IgD-negative memory B cell (primary cell): ENCODE results near the gene NLN. TPM values are rescaled to one million over a fixed set of nuclear protein-coding genes. Genes with fewer than 3 reads are reported as not detected.
"Not testable (repeated sequence)": the region's sequence is repeated elsewhere in the genome, so short reads cannot be mapped to it uniquely, and the experiment has no call there.

ENCODE experiments used
- H3K27ac Mint-ChIP-seq, 3 donors: one replicate each; pipeline ENCODE4 v1.8.0; 2020 to 2022; ENCODE audit warnings: mild to moderate bottlenecking in 3 of 3, mixed read lengths in 3 of 3, moderate library complexity in 1 of 3
- H3K27me3 Mint-ChIP-seq: one replicate; pipeline ENCODE4 v1.8.0; 2021; ENCODE audit warnings: mixed read lengths
- H3K36me3 Mint-ChIP-seq: one replicate; pipeline ENCODE4 v1.8.0; 2020; ENCODE audit warnings: mild to moderate bottlenecking, mixed read lengths
- H3K4me1 Mint-ChIP-seq, 3 donors: one replicate each; pipeline ENCODE4 v1.8.0; 2020 to 2022; ENCODE audit warnings: mixed read lengths in 3 of 3, mild to moderate bottlenecking in 1 of 3
- H3K4me3 Mint-ChIP-seq, 4 donors: one replicate each; pipeline ENCODE4 v1.8.0; 2020 to 2022; ENCODE audit warnings: mild to moderate bottlenecking in 4 of 4, mixed read lengths in 4 of 4, moderate library complexity in 3 of 4
- H3K9me3 Mint-ChIP-seq, 3 donors: one replicate each; pipeline ENCODE4 v1.8.0; 2020 to 2021; ENCODE audit warnings: mixed read lengths in 3 of 3, mild to moderate bottlenecking in 1 of 3
- polyA plus RNA-seq: library from polyadenylated mRNA; unstranded; fragments of 300-500 nt; fragmentation: Illumina TruSeq; gene quantifications from one replicate; pipeline ENCODE4 v1.2.3, GENCODE V29; 2021

NLN gene
- polyA plus RNA-seq, 1 donor from 2014 or later = 3.6 TPM

DNA sequence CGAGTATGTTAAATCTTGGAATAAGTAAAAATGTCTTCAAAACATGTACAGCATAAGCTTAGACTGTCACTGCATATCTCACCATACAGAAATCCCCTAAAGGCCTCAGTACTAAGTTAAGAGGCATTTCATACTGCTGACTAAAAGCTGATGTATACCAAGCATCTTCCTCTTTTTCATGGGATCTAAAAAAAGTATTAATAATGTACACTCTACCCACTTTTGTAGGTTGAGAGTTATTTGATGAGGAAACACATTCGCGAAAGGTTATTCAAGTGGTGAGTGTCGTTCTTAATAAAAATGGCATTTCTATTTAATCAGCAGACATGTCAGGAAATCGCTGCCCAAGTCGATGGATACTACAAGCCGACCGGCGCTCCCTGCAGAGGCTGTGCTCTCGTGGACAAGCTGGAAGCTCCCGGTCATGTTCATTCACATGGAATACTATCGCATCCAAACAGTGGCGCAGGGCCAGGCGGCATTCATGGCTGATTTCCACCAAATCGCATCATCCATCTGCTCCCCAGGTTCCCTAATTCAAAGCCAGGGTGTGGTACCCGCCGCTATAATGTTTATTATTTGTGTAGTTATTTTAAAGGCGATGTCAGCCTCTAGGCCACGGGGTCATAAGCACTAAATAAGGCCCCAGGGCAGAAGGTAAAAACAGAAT, 820 bp upstream of the NLN start:
- no peaks in the 10 kb centered on the region for H3K9me3 Mint-ChIP-seq
- peak overlapping the region; percentile 54 to 91 (median 87) for H3K27ac Mint-ChIP-seq
- no peaks in the 10 kb centered on the region for H3K27me3 Mint-ChIP-seq
- peak overlapping the region; percentile 92 to 96 (median 94) for H3K4me3 Mint-ChIP-seq
- H3K36me3 Mint-ChIP-seq = peaks cover 3% of the 10 kb centered on the region
- peaks cover 14 to 17% (median 16%) of the 10 kb centered on the region in 3 donors for H3K4me1 Mint-ChIP-seq

DNA sequence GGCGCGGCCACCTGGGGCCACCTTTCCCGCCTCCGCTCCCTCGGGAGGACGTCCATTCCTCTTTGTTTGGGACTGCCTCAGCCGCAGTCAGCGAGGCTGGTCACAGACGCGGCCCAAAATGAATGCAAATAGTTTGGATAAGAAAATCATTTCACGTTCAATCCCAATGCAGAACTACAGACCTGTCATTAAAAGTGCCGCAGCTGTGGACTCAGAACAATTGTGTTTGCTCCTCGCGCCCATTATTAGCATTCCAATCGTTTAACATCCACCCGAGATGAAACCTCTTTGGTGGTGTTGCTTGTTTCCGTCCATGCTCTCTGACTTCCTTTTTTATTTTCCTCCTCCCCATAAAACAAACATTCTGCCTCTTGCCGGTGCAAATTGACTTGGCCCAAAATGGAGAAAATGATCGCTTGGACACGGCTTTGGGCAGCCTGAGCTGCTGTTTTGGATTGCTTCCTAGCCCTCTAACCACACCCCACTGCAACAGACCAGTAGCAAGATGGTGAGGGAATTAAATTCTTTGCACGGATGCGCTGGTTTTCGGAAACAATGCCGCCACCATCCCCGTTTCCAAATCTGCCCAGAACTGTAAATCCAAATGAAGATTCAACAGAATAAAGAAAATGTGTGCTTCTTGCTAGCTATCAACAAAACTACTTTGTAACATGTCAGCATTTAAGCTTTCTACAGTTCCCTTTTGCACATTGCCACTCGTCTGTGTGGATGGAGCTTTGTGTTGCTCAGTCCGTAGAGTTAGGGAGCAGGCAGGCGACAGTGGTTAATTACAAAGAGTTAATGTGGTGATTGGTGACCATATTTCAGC, 784 bp downstream of the NLN start:
- peaks cover 16 to 19% (median 18%) of the 10 kb centered on the region in 3 donors for H3K4me1 Mint-ChIP-seq
- no peaks in the 10 kb centered on the region for H3K27me3 Mint-ChIP-seq
- peak overlapping the region; percentile 18 to 96 (median 34) for H3K27ac Mint-ChIP-seq
- H3K4me3 Mint-ChIP-seq = peak overlapping the region; percentile 91 to 98 (median 93)
- peaks cover 3% of the 10 kb centered on the region for H3K36me3 Mint-ChIP-seq
- H3K9me3 Mint-ChIP-seq = no peaks in the 10 kb centered on the region

DNA sequence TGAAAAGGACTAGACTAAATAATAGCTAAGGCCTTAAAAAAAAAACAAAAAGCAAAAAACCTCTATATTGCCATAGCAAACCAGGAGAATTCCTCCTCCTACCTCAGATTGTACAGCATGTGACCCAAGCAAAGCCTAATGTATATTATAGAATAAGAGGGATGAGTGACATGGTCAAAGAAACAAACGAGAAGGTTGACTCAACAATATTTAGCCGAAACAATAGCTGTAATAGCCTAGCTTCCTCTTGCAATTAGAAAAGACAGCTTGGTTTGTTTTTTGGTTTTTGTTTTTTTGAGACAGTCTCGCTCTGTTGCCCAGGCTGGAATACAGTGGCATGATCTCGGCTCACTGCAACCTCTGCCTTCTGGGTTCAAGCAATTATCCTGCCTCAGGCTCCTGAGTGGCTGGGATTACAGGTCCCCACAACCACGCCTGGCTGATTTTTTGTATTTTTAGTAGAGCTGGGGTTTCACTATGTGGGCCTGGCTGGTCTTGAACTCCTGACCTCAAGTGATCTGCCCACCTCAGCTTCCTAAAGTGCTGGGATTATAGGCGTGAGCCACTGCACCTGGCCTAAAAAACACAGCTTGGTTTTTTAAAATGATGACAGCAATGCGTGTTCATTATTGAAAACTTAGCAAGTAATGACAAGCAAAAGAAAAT, 5.6 kb downstream of the NLN start:
- H3K4me3 Mint-ChIP-seq = no peak overlapping the region
- H3K9me3 Mint-ChIP-seq = no peaks in the 10 kb centered on the region
- no peak overlapping the region for H3K27ac Mint-ChIP-seq
- H3K36me3 Mint-ChIP-seq = peaks cover 5% of the 10 kb centered on the region
- peaks cover 11 to 18% (median 14%) of the 10 kb centered on the region in 3 donors for H3K4me1 Mint-ChIP-seq
- no peaks in the 10 kb centered on the region for H3K27me3 Mint-ChIP-seq

DNA sequence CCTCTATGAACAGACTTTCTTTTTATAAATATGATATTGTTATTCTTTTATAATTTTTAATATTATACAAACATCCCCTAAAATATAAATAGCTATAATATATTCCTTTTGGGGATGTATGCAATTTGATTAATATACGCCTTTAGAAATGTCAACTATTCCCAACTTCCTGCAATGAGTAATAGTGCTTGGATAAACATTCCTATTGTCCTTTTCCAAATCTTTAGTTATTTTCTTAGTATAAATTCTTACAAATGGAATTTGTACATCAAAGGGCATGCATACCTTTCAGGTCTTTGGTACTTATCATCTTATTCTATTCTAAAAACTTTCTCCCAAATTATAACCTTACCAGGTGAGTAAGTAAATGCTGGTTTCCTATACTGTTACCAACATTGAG, 6.2 kb downstream of the NLN start:
- Mint-ChIP-seq H3K9me3 (no peaks in the 10 kb centered on the region), H3K27ac (no peak overlapping the region), H3K4me3 (no peak overlapping the region), H3K4me1 (peaks cover 5 to 12% (median 9%) of the 10 kb centered on the region in 3 donors), H3K36me3 (peaks cover 5% of the 10 kb centered on the region), H3K27me3 (no peaks in the 10 kb centered on the region)

DNA sequence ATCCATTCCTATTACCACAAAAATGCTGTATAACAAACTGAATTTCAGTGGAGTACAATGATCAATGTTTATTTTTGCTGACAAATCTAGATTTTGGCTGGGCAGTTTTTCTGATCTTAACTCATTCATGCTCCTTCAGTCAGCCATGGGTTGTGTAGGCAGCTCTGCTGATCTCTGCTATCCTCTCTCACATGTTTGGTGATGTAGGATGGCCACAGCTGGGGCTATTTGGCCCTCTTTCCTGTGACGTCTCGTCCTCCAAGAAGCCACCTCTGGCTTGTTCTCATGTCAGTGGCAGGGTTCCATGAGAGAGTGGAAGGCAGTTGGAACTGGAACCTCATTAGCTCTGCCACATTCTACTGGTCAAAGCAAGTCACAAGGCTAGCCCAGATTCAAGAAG, 8.9 kb downstream of the NLN start:
- Mint-ChIP-seq H3K4me1 (peaks cover 14 to 15% (median 14%) of the 10 kb centered on the region in 3 donors), H3K27me3 (no peaks in the 10 kb centered on the region), H3K4me3 (no peak overlapping the region), H3K27ac (no peak overlapping the region), H3K36me3 (peaks cover 5% of the 10 kb centered on the region), H3K9me3 (no peaks in the 10 kb centered on the region)

DNA sequence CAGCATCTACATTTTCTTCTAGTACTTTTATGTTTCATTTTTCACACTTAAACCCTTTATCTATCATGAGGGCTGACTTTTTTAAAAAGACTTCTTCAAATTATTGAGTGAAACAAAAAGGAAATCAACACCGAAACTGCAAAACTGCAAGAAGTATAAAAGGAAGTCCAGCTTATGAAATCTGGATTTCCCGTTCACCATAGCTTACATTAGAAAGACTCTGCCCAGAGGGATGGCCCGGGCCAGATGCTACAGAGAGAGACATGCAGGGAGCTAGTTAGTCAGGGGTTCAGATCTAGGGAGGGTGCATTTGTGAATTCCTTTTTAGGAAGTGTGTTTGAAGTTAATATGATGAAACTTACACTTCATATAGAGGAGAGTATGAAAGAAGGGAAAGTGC, 10.0 kb downstream of the NLN start:
- peak overlapping the region in 1 of 3 donors; percentile 26 for H3K27ac Mint-ChIP-seq
- H3K4me3 Mint-ChIP-seq = peak overlapping the region in 2 of 4 donors; percentile 4 to 68

DNA sequence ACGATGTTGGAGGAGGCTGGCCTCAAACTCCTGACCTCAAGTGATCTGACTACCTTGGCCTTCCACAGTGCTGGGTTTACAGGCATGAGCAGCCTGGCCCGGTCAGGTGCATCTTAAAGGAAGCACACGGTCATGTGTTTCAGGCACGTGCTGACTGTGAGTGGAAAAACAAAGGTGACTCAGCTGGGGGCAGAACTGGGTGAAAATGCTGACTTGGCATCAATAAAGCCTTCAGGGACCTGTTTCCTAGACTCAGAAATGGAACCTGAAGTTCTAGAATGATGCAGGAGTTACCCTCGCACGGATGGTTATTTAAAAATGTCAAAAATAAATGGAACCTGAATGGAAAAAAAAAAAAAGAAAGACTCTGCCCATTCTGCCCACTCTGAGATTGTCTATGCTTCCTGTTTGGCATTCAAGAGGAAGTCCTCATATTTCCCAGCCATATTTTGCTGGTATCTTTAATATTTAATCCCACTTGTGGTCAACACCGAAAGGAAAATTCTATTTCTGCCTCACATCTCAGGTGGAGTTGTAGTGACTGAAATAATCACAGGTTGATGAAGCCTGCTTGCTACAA, 12.3 kb downstream of the NLN start:
- H3K27ac Mint-ChIP-seq = not testable (repeated sequence)
- H3K4me1 Mint-ChIP-seq = peaks cover 10 to 15% (median 12%) of the 10 kb centered on the region in 3 donors

More for the DNA sequence above, 10.0 kb downstream of the NLN start:
- H3K27me3 Mint-ChIP-seq, H3K36me3 Mint-ChIP-seq, H3K9me3 Mint-ChIP-seq: not testable (repeated sequence)
- H3K4me1 Mint-ChIP-seq = peaks cover 10 to 15% (median 12%) of the 10 kb centered on the region in 3 donors

DNA sequence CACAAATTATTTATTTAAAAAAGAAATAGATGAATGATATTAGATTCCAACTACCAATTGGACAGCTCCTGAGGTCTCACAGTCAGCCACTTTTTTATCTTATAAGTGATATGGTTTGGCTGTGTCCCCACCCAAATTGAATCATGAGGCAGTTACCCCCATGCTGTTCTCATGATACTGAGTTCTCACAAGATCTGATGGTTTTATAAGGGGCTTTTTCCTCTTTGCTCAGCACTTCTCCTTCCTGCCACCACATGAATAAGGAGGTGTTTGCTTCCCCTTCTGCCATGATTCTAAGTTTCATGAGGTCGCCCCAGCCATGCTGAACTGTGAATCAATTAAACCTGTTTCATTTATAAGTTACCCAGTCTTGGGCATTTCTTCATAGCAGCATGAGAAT, 12.9 kb downstream of the NLN start:
- peak overlapping the region in 1 of 4 donors; percentile 41 for H3K4me3 Mint-ChIP-seq
- no peaks in the 10 kb centered on the region for H3K27me3 Mint-ChIP-seq
- peak overlapping the region in 1 of 3 donors; percentile 43 for H3K27ac Mint-ChIP-seq
- H3K36me3 Mint-ChIP-seq = peaks cover 8% of the 10 kb centered on the region
- peaks cover 10 to 16% (median 12%) of the 10 kb centered on the region in 3 donors for H3K4me1 Mint-ChIP-seq
- H3K9me3 Mint-ChIP-seq = peaks cover 0 to 2% (median 0%) of the 10 kb centered on the region in 3 donors

More for the DNA sequence above, 12.3 kb downstream of the NLN start:
- H3K4me3 Mint-ChIP-seq, H3K36me3 Mint-ChIP-seq, H3K9me3 Mint-ChIP-seq, H3K27me3 Mint-ChIP-seq: not testable (repeated sequence)

DNA sequence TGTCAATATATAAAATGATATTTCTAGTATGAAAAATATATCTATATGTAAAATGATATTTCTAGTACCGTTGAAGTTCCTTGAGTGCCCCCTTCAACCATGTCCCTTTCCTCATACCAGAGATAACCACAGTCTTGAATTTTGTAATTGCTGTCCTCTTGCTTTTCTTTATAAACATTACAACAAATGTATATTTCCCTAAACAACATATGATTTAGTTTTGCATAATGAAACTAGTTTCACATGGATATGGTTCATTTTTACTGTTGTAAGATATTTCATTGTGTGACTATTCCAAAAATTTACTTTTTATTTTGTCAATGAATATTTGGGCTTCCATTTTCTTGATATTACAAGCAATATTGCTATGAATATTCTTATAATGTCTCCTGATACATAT, 14.0 kb downstream of the NLN start:
- Mint-ChIP-seq H3K9me3 (peaks cover 0 to 2% (median 0%) of the 10 kb centered on the region in 3 donors), H3K27ac (no peak overlapping the region), H3K27me3 (no peaks in the 10 kb centered on the region), H3K4me3 (no peak overlapping the region), H3K4me1 (peaks cover 10 to 16% (median 12%) of the 10 kb centered on the region in 3 donors), H3K36me3 (peaks cover 8% of the 10 kb centered on the region)

DNA sequence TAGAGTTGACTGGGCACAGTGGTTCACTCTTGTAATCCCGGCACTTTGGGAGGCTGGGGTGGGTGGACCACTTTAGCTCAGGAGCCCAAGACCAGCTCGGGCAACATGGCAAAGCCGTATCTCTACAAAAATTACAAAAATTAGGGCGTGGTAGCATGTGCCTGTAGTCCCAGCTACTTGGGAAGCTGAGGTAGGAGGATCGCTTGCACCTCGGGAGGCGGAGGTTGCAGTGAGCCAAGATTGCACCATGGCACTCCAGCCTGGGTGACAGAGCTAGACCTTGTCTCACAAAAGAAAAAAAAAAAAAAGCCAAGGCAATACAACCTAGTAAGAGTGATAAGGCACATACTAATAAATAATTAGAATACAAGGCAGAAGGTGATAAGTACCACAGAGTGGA, 15.8 kb downstream of the NLN start:
- Mint-ChIP-seq H3K27ac (no peak overlapping the region), H3K9me3 (peaks cover 0 to 2% (median 0%) of the 10 kb centered on the region in 3 donors), H3K27me3 (no peaks in the 10 kb centered on the region), H3K4me3 (no peak overlapping the region), H3K4me1 (peaks cover 6 to 18% (median 11%) of the 10 kb centered on the region in 3 donors), H3K36me3 (peaks cover 3% of the 10 kb centered on the region)

DNA sequence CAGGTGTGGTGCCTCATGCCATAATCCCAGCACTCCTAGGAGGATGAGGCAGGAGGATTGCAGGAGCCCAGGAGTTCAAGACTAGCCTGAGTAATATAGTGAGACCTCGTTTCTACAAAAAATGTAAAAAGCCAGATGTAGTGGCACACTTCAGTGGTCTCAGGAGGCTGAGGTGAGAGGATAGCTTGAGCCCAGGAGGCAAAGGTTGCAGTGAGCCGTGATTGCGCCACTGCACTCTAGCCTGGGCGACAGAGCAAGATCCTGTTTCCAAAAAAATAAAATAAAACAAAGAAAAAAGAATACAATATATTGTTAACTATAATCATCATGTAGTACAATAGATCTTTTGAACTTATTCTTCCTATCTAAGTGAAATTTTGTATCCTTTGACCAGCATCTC, 16.3 kb downstream of the NLN start:
- Mint-ChIP-seq H3K4me3 (no peak overlapping the region), H3K4me1 (peaks cover 6 to 18% (median 11%) of the 10 kb centered on the region in 3 donors), H3K36me3 (peaks cover 3% of the 10 kb centered on the region), H3K9me3 (peaks cover 0 to 2% (median 0%) of the 10 kb centered on the region in 3 donors), H3K27me3 (no peaks in the 10 kb centered on the region), H3K27ac (no peak overlapping the region)

DNA sequence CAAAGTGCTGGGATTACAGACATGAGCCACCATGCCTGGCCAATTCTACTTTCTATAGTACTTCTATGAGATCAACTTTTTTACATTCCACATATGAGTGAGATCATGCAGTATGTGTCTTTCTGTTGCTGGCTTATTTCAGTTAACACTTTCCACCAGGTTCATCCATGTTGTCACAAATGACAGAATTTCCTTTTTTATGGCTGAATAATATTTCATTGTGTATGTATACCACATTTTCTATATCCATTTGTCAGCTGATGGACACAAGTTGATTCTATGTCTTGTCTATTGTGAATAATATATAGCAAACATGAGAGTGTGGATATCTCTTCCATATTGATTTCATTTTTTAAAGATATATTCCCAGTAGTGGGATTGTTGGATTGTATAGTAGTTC, 17.2 kb downstream of the NLN start:
- no peak overlapping the region for H3K4me3 Mint-ChIP-seq
- H3K27me3 Mint-ChIP-seq = no peaks in the 10 kb centered on the region
- H3K36me3 Mint-ChIP-seq = peaks cover 3% of the 10 kb centered on the region
- no peak overlapping the region for H3K27ac Mint-ChIP-seq
- peaks cover 6 to 18% (median 11%) of the 10 kb centered on the region in 3 donors for H3K4me1 Mint-ChIP-seq
- peaks cover 0 to 2% (median 0%) of the 10 kb centered on the region in 3 donors for H3K9me3 Mint-ChIP-seq

DNA sequence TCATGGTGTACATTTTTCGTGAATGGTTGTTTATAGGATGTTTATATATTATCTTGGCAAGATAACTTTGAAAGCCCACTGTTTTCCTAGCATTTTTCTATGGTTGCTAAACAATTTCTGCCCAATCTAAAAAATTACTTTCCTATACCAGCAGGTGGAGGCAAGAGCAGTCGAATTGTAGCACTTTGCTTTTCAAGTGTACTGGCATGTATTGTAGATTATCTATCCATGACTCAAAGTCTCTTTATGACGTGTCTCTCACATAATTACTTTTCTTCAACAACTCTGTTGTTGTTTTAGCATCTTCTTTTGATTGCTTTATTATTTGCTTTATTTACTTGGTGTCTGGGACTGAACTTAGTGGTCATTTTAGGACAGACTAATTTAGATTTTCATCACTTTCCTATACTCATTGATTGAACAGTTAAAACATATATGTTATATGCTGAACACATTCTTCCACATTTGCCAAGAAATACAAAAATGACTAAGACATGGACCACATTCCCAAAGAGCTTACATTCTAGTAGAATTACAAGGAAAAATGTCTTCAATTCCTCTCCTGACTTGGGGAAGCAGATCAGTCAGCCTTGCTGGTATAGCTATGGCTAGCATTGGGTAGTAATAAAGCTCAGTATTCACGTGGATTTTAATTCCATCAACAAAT, 20.7 kb downstream of the NLN start:
- peaks cover 3% of the 10 kb centered on the region for H3K36me3 Mint-ChIP-seq
- peaks cover 3 to 6% (median 6%) of the 10 kb centered on the region in 3 donors for H3K4me1 Mint-ChIP-seq
- H3K27me3 Mint-ChIP-seq = no peaks in the 10 kb centered on the region
- peak overlapping the region in 1 of 3 donors; percentile 12 for H3K27ac Mint-ChIP-seq
- H3K9me3 Mint-ChIP-seq = peaks cover 0 to 2% (median 0%) of the 10 kb centered on the region in 3 donors
- no peak overlapping the region for H3K4me3 Mint-ChIP-seq

DNA sequence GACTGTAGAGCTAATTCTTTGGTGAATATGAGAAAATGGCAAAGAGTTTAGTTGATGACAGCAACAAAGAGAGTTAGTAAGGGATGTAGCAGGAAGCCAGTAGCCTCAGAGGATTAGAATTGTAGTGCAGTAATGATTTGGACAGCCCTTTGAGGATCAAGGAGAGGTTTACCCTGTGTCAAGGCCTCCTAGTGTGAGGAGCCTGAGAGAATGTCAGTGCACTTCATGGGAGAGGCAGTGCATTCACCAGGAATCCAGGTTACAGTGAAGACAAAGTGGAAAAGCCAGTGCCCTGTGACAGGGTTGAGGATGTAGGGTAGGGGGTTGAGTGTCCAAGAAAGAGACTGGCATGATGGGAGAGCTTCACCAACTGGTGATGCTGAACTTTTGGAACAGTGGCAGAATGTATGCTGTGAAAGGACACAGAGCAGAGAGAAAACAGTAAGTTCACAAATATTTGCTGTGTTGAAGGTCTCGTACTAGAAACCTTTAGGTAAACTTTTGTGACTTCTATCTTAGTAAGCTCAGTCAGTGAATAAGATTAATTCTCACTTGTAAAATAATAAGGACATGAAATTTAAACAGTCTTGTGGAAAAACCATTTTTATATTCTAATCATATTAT, 27.3 kb downstream of the NLN start:
- peak overlapping the region in 1 of 3 donors; percentile 28 for H3K27ac Mint-ChIP-seq
- H3K9me3 Mint-ChIP-seq = peaks cover 0 to 2% (median 0%) of the 10 kb centered on the region in 3 donors
- H3K36me3 Mint-ChIP-seq = peaks cover 11% of the 10 kb centered on the region
- H3K27me3 Mint-ChIP-seq = no peaks in the 10 kb centered on the region
- no peak overlapping the region for H3K4me3 Mint-ChIP-seq
- H3K4me1 Mint-ChIP-seq = peaks cover 0 to 6% (median 0%) of the 10 kb centered on the region in 3 donors
